ENCODE data around the gene RASA4B.
"Not testable (repeated sequence)": the region's sequence is repeated elsewhere in the genome, so short reads cannot be mapped to it uniquely, and the experiment has no call there.

The RASA4B gene

DNA sequence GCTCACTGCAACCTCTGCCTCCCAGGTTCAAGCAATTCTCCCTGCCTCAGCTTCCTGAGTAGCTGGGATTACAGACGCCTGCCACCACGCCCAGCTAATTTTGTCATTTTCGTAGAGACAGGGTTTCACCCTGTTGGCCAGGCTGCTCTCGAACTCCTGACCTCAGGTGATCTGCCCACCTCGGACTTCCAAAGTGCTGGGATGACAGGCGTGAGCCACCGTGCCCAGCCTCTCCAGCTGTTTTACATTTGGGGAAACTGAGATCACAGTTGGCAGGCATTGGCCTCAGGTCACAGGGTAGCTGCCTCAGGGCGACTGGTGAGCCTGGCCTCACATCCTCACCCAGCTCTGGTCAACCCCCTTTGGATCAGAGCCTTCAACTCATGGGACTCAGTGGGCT is 7.0 kb downstream of the RASA4B start:
- DNase-seq, result not testable (repeated sequence)

GRCh38 chr7:102507410-102508088 is 10.0 kb downstream of the RASA4B start:
- not testable (repeated sequence) for DNase-seq

DNA sequence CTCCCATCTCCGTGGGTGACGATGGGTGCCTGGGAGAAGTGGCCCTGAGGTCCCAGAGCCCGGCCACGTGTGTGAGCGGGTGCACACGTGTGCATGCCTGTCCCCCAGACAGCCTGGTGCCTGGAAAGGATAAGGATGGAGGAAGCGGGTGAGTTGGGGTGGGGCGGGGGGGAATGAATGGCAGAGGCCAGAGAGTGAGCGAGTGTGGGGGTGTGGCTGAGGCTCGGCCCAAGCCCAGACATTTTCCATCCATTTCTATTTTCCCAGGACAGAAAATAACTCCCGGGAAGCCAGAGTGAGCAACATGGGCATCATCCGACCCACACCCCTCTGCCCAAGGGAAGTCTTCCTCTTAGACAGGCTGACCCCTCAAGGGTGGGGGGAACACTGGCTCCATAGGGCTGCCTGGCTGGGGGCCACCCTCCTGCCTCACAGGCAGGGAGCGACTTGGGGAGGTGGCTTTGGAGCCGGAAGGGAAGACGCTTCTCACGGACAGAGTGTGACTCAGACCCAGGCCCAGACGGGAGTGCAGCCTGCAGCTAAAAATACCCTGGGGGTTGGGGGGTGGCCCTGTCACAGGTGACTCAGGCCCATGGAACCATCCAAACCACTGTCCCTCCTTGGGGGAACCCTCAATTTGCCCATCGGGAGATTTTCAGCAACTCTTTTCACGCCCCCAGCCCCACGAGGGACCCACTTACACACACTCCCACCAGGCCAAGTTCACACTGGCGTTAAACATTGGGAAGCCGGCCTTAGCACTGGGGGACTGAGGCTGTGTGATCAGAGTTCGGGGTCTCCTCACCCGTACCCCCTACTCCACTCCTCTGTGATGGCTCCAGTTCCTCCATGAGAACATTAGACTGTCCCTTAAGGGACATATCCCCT is 12.0 kb downstream of the RASA4B start:
- not testable (repeated sequence) for DNase-seq

DNA sequence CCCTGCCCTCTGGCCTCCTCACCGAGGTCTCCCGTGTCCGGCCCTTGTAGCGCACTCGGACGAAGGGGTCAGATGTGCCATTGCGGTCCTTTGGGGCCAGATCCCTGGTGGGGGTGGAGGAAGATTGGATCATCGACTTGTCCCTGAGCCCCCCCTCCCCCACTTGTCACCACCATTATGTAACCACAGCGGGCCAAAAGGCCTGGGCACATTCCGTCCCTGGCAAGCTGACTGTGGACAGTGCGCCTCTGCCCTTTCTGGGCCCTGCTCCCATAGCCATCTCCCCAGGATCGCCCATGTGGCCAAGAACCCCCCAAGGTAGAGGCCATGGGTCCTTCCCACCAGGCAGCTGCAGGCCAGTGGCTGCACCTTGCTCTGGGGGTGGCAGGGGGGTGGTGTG is 14.4 kb downstream of the RASA4B start:
- not testable (repeated sequence) for DNase-seq

GRCh38 chr7:102498321-102498720 is 19.3 kb downstream of the RASA4B start:
- not testable (repeated sequence) for DNase-seq

- DNase-seq, result not testable (repeated sequence)
These were observed 20.3 kb downstream of the RASA4B start for GRCh38 chr7:102497308-102497707.

GRCh38 chr7:102496861-102497260 is 20.7 kb downstream of the RASA4B start:
- DNase-seq, result not testable (repeated sequence)

DNA sequence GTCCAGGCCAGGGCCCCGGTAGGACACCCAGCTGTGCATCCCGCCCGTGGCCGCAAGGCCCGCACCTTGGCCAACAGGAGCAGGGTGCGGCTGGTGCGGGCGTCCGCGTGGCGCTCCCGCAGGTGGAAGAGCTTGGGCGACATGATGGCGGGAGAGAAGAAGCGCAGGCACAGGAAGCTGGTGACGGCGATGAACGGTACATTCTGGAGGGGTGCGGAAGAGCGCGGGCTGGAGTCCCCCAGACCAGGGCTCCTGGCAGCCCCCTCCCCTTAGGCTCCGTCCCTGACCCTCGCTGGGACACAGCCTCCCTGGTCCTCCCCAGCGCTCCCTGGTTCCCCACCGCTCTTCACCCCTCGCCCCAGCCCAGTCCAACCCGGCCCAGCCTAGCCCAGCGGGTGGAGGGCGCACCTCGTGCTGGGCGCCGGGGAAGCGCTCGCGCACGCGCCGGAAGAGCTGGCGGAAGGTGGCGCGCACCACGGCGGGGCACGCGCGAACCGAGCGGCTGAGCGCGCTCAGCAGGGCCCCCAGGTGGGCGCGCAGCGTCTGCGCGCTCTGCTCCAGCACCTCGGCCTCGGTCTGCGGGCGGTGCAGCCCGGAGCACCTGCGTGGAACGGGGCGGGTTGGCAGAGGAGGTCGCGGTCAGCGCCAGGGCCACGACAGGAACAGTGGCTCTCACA is 23.0 kb downstream of the RASA4B start:
- DNase-seq, result not testable (repeated sequence)

GRCh38 chr7:102494026-102494425 is 23.6 kb downstream of the RASA4B start:
- DNase-seq, result not testable (repeated sequence)

DNA sequence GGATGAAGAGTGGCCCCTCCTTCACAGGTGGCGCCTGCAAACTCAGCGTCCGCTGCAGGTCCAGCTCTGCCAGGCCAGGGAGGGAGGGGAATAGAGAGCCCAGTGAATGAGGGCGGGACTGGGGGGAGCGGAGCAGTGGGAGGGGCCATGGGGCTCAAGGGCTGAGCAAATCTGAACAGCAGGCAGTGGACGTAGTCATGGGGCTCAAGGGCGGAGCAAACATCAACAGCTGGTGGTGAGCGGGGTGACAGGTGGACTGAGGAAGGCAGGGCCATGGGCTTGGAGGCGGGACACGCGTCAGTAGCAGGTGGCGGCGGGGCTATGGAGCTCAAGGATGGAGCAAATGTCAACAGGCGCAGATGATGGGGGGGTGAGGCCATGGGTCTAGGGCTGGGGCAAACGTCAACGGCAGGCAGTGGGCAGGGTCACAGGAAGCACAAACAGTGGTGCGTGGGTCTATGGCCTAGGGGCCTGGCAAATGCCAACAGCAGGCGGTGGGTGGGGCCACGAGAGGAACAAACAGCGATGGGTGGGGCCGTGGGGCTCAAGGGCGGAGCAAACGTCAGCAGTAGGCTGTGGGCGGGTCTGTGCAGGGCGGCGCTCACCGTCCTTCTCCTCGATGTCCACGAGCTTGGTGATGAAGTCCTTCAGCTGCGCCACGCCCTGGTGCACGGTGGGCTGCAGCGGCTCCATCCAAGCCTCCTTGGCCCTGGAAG is 24.2 kb downstream of the RASA4B start:
- not testable (repeated sequence) for DNase-seq

- DNase-seq, result not testable (repeated sequence)
These were observed 27.0 kb downstream of the RASA4B start for GRCh38 chr7:102490529-102491075.

DNA sequence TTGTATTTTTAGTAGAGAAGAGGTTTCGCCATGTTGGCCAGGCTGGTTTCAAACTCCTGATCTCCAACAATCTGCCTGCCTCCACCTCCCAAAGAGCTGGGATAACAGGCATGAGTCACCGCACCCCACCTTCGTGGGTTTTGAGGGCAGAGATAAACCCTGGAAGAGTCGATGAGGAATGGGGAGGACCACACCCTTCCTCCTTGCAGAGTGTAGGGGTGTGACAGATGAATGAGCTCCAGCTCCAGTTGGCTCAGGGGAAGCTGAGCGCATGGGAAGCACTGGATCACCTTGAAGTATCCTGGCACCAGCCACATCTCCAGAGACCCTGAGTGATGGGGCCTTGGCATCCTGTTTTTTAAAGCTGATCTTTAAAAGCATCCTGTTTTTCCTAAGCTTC is 33.3 kb downstream of the RASA4B start:
- not testable (repeated sequence) for DNase-seq

- DNase-seq, result not testable (repeated sequence)
These were observed 35.6 kb downstream of the RASA4B start for GRCh38 chr7:102481962-102482361.

DNA sequence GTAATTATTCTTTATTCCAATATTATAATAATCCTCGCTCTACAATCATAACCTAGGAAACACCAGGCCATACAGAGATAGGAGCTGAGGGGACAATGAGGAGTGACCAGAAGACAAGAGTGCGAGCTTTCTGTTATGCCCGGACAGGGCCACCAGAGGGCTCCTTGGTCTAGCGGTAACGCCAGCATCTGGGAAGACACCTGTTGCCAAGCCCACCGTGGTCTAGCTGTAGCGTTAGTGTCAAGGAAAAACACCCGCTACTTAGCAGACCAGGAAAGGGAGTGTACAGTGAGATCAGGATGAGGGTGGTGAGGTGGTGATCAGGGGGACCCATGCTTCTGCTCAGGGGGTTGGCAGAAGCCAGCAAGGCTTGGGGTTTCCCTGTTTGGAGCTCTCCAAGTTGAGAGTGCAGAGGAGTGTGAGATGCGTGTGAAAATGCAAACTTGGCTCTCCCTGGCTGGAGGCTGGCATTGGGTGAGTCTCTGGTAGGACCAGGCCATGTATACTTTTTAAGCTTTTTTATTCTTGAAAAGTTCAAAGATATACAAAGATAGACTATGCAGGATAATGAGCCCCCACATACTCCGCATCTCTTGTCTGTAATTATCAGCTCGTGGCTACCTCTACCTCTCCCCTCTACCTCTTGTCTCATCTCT is 37.5 kb downstream of the RASA4B start:
- not testable (repeated sequence) for DNase-seq

GRCh38 chr7:102479209-102479584 is 38.4 kb downstream of the RASA4B start:
- not testable (repeated sequence) for DNase-seq

- not testable (repeated sequence) for DNase-seq
These were observed 39.0 kb downstream of the RASA4B start, which contains the start of gene POLR2J for GRCh38 chr7:102478314-102479208. Gene POLR2J, minus strand, starts transcription at chr7:102478922. Its CDS starts 62 bp downstream, at chr7:102478860.

- not testable (repeated sequence) for DNase-seq
These were observed 42.7 kb downstream of the RASA4B start for GRCh38 chr7:102474736-102475435.

DNA sequence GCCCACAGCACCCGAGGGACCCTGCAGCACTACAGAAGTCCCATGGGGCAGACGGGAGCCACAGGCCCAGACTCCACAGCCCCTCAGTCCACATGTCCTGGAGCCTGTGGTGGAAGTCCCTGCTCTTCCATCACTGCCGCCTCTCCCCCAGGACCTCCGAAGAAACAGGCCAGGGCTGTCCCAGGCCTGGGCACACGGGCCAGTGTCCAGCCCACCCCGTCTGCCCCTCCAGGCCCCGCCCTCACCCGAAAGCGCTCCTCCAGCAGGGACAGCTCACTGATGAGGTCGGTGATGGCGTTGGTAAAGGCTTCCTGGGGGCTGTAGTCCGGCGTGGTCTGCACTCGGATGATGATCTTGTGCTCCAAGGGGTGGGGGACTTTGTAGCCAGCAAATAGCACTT is 43.5 kb downstream of the RASA4B start:
- DNase-seq, result not testable (repeated sequence)

- DNase-seq, result no peak
These were observed 44.1 kb downstream of the RASA4B start for GRCh38 chr7:102473271-102473991.

All from hippocampal formation (tissue), 2 donors.